SU-DHL-6 (cell line): Measurements from ENCODE around the gene RPA3.

Experiments used
- H2AFZ ChIP-seq: fragments of 200-600 bp; sonication (generic); 2 replicates; pipeline ENCODE4 v1.6.1; 2014; ENCODE audit warnings: low read depth, mild to moderate bottlenecking, moderate library complexity, mixed read lengths, antibody characterized with exemption, low read length; ENCODE audit not compliant: severe bottlenecking
- H3F3A ChIP-seq: fragments of 200-600 bp; shearing (Covaris generic); 2 replicates; pipeline ENCODE4 v1.6.0; 2016; ENCODE audit warnings: antibody characterized with exemption, mild to moderate bottlenecking; ENCODE audit not compliant: insufficient read depth
- H3K27ac ChIP-seq: fragments of 200-600 bp; sonication (generic); 2 replicates; pipeline ENCODE4 v1.5.1; 2016; ENCODE audit warnings: low read depth, mild to moderate bottlenecking, low read length, moderate library complexity, mixed read lengths
- H3K27me3 ChIP-seq: fragments of 200-600 bp; sonication (generic), shearing (Covaris generic); 2 replicates; pipeline ENCODE4 v1.6.0; 2014; ENCODE audit warnings: mild to moderate bottlenecking, low read length
- H3K36me3 ChIP-seq: fragments of 200-600 bp; sonication (generic); 2 replicates; pipeline ENCODE4 v1.6.1; 2014; ENCODE audit warnings: mild to moderate bottlenecking, low read length, mixed read lengths
- H3K4me2 ChIP-seq: fragments of 300-600, 200-600 bp; shearing (Covaris generic), sonication (generic); 2 replicates; pipeline ENCODE4 v1.6.0; 2014; ENCODE audit warnings: low read length, low read depth, mild to moderate bottlenecking; ENCODE audit not compliant: poor library complexity, severe bottlenecking
- H3K4me3 ChIP-seq: fragments of 200-600 bp; sonication (generic); 2 replicates; pipeline ENCODE4 v1.5.1; 2014; ENCODE audit warnings: antibody characterized with exemption, low read length, mild to moderate bottlenecking, mixed read lengths; ENCODE audit not compliant: insufficient read depth, poor library complexity, severe bottlenecking
- H3K79me2 ChIP-seq: fragments of 200-600 bp; sonication (generic); 2 replicates; pipeline ENCODE4 v1.6.1; 2014; ENCODE audit warnings: mild to moderate bottlenecking, low read length, moderate library complexity; ENCODE audit not compliant: insufficient read depth
- H3K9ac ChIP-seq: fragments of 200-600 bp; sonication (generic); 2 replicates; pipeline ENCODE4 v1.7.0; 2014; ENCODE audit warnings: mild to moderate bottlenecking, low read length
- H3K9me2 ChIP-seq: fragments of 200-600 bp; sonication (generic); replicated peaks from 2 replicates; pipeline ENCODE4 v1.6.1; 2014; ENCODE audit warnings: low read length; ENCODE audit not compliant: insufficient read depth
- H3K9me3 ChIP-seq: fragments of 200-600 bp; sonication (generic); 2 replicates; pipeline ENCODE4 v1.6.1; 2014; ENCODE audit warnings: low read length, mixed read lengths; ENCODE audit not compliant: insufficient read depth
- H4K20me1 ChIP-seq: fragments of 200-600 bp; sonication (generic); 2 replicates; pipeline ENCODE4 v1.6.1; 2014; ENCODE audit warnings: low read depth, mild to moderate bottlenecking, antibody characterized with exemption, low read length, moderate library complexity, mixed read lengths
- EZH2phosphoT487 ChIP-seq: fragments of 200-600 bp; sonication (generic), shearing (Covaris generic); conservative IDR thresholded peaks from 2 replicates; pipeline ENCODE4 v1.6.1; 2018; ENCODE audit warnings: mild to moderate bottlenecking, antibody characterized with exemption, low read length, moderate library complexity, mixed read lengths
- TF ChIP-seq, protein P1 (sequence below): fragments of 200-600 bp; sonication (generic); IDR thresholded peaks from one replicate; pipeline ENCODE4 v1.5.1; 2017; ENCODE audit warnings: antibody characterized with exemption, mild to moderate bottlenecking, low read length, moderate library complexity; ENCODE audit not compliant: insufficient read depth, poor library complexity, severe bottlenecking

The RPA3 gene

DNA sequence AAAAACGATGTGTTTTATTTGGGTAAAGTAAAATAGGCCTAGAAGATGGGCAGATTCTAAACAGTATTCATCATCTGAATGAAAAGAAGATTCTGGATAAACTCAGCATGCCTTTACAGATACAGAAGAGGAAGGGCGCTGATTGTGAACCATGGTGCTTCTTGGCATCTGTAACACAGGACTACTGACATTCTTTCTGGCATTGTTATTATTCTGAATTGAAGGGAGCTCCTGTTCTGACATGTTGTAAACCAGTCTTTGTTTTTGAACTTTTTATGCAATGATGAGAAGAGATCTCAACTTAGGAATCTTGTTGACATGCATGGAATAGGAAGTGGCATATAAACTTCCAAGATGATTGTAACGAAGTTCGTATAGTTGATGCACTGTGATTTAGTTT lies 13.5 kb downstream of the RPA3 start:
- H3K9me3 ChIP-seq = no peaks in the 10 kb centered on the region
- 0 out of 2 replicates have a peak, but pooled peaks cover 4% of the 10 kb centered on the region for H4K20me1 ChIP-seq
- no peaks in the 10 kb centered on the region for H3K36me3 ChIP-seq
- no peak overlapping the region for H3K4me3 ChIP-seq
- H3K27ac ChIP-seq = no peak overlapping the region
- H3F3A ChIP-seq = no peaks in the 10 kb centered on the region
- no peak overlapping the region for H2AFZ ChIP-seq
- no peaks in the 10 kb centered on the region for H3K9me2 ChIP-seq
- H3K79me2 ChIP-seq = no peaks in the 10 kb centered on the region
- no peaks in the 10 kb centered on the region for H3K27me3 ChIP-seq
- no peak overlapping the region for H3K4me2 ChIP-seq
- no peak overlapping the region for H3K9ac ChIP-seq
- TF ChIP-seq, protein P1, sequence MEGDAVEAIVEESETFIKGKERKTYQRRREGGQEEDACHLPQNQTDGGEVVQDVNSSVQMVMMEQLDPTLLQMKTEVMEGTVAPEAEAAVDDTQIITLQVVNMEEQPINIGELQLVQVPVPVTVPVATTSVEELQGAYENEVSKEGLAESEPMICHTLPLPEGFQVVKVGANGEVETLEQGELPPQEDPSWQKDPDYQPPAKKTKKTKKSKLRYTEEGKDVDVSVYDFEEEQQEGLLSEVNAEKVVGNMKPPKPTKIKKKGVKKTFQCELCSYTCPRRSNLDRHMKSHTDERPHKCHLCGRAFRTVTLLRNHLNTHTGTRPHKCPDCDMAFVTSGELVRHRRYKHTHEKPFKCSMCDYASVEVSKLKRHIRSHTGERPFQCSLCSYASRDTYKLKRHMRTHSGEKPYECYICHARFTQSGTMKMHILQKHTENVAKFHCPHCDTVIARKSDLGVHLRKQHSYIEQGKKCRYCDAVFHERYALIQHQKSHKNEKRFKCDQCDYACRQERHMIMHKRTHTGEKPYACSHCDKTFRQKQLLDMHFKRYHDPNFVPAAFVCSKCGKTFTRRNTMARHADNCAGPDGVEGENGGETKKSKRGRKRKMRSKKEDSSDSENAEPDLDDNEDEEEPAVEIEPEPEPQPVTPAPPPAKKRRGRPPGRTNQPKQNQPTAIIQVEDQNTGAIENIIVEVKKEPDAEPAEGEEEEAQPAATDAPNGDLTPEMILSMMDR = no peak
- no peak for TF ChIP-seq EZH2phosphoT487

DNA sequence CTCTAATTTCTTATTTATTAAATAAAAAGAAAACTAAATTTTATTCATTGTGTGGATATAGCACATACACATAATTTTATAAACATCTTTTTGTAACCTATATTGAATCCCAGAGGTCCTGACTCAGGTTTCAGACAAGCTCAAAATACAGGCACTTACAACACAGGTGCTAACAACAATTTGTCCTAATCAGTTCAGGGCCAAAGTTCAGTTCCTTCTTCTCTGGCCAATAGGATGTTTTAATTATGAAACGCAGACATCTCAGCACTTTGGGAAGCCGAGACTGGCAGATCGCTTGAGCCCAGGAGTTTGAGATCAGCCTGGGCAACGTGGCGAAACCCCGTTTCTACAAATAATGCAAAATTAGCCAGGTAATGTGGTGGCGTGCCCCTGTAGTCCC lies 15.0 kb downstream of the RPA3 start:
- no peak overlapping the region for H2AFZ ChIP-seq
- H3F3A ChIP-seq = no peaks in the 10 kb centered on the region
- no peaks in the 10 kb centered on the region for H3K36me3 ChIP-seq
- H3K9ac ChIP-seq = no peak overlapping the region
- no peak overlapping the region for H3K4me2 ChIP-seq
- TF ChIP-seq EZH2phosphoT487 = no peak
- TF ChIP-seq, protein P1 = no peak
- H3K27ac ChIP-seq = no peak overlapping the region
- no peaks in the 10 kb centered on the region for H3K9me3 ChIP-seq
- H3K9me2 ChIP-seq = no peaks in the 10 kb centered on the region
- H3K79me2 ChIP-seq = no peaks in the 10 kb centered on the region
- H3K27me3 ChIP-seq = no peaks in the 10 kb centered on the region
- H4K20me1 ChIP-seq = 0 out of 2 replicates have a peak, but pooled peaks cover 4% of the 10 kb centered on the region
- H3K4me3 ChIP-seq = no peak overlapping the region

DNA sequence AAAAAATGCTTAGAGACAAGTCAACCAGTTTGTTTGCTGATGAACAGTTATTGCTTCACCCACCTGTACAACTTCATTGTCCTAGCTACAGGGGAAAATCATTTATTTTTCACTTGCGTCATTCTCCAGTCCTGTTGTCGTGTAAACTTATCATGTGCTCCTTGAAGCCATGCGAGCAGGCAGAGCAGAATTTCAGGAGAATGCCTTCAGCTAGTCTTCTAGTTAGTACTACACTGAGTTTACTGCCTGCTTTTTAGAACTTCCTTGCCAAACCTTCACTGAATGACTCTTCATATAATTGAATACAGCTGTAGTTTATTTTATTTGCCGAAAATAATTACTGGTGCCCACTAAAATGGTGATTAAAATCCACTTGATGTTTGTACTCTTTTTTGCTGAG lies 15.6 kb downstream of the RPA3 start:
- no peaks in the 10 kb centered on the region for H3F3A ChIP-seq
- H3K4me2 ChIP-seq = no peak overlapping the region
- TF ChIP-seq, protein P1 = no peak
- no peak for TF ChIP-seq EZH2phosphoT487
- no peaks in the 10 kb centered on the region for H3K36me3 ChIP-seq
- H3K27ac ChIP-seq = no peak overlapping the region
- H3K9me3 ChIP-seq = no peaks in the 10 kb centered on the region
- H3K4me3 ChIP-seq = no peak overlapping the region
- no peak overlapping the region for H2AFZ ChIP-seq
- H3K9ac ChIP-seq = no peak overlapping the region
- no peaks in the 10 kb centered on the region for H3K79me2 ChIP-seq
- no peaks in the 10 kb centered on the region for H3K27me3 ChIP-seq
- 0 out of 2 replicates have a peak, but pooled peaks cover 4% of the 10 kb centered on the region for H4K20me1 ChIP-seq
- H3K9me2 ChIP-seq = no peaks in the 10 kb centered on the region
